HG02885 (cell line): ENCODE results near the gene ZRANB3.

Source experiments
- ATAC-seq: cut with Tn5 transposase; IDR thresholded peaks from one replicate; pipeline ENCODE4 v1.9.1; 2021; ENCODE audit warnings: mild to moderate bottlenecking; ENCODE audit not compliant: unreplicated experiment, poor library complexity

ZRANB3 gene

DNA sequence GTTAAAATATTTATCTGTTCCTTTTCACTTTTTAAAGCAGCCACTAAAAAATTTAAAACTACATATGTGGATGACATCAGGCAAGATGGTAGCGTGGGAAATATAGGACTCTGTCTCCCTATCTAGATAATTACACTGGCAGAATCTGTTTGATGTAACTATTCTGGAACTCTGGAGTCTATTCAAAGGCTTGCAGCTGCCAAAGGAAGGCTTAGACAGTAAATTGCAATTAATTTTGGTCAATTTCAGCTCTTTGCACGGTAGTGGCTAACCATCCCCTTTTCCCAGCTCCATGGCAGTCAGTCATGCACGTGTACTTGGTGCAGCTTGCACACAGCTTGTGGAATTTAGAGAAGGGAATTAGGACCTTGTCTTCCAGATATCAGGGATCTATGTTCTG lies 343.7 kb downstream of the ZRANB3 start:
- ATAC-seq, result no peak

DNA sequence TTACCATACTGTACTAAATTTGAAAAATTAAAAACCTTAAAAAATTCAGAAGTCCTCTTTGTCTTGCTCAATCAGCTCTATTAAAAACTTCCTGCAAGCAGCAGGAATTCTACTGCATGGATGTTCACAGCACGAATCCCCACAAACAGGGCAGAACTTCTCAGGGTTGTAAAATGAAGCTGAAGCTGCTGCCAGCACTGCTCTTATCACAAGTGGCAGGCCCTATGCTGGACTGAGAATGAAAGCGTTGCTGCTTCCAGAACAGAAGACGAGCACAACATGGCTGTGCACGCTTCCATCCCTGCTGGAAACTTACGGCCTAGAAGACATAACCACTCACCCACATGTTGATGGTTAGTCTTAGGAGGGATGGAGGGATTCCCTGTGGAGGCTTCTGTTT lies 345.0 kb downstream of the ZRANB3 start:
- ATAC-seq, result no peak

DNA sequence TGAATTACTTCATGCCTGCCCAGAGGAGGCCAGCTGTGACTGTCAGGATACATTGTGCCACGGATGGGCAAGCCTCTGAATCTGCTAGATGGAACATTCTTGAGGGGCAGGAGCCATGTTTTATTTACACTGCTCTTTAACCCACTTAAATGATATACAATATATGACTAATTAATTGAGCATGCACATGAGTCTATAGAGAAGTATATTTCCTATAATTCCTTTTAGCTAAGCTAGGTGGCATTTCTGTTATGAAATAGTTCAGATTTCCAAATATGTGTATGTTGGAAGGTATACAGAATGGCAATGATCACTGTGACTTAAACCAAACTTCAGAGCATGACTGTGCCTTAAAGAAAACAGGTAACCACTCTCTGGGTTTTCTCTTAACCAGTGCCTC lies 347.2 kb downstream of the ZRANB3 start:
- no peak for ATAC-seq

DNA sequence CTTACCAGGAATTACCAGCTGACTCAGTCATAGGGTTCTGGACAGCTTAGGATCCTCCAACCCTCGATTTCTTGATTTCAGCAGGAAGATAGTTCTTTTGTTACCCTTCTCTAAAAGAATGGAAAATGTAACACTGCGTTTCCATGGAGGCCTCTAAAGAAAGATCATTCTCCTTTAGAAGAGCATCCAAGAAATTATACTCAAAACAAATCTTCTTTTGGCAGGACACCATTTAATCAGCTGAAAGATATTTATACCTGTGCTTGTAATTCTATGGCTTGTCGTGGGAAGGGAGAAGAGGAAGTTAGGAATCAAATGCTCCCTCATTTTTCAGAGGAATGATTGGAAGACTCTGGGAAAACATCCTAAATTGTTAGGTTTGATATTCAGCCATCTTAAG lies 348.4 kb downstream of the ZRANB3 start:
- ATAC-seq, result no peak

DNA sequence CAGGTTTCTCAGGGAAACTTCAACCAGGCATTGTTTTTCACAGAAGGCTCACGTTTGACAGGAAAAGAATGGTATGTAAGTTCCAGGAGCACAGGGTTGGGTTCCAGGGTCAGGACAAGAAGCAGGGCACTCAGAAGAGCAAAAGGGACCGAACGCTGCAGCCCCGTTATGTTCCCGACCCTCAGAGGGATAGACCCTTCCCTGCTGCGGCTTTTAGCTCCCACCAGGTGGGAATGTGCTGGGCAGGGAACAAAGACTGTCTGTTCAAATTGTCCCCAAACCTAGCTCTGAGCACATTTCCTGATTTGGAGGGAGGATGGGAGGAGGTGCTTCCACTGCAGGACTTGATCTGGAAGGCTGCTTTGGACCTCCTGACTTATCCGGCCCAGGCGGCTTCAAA lies 348.8 kb downstream of the ZRANB3 start:
- no peak for ATAC-seq

DNA sequence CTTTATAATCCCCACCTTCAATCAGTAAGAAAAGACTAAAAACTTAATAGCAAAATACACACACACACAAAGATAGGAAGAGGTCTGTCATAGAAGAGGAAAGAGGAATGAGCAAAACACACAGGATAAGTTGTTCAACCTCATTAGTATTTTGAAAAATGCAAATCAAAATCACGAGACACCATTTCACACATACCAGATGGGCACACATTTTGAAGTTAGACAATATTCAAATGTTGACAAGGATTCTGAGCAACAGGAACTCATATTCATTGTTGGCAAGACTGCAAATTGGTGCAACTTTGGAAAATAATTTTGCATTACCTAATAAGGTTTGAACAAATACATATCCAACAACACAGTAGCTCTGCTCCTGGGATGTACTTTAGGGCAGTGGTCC lies 351.3 kb downstream of the ZRANB3 start:
- no peak for ATAC-seq

DNA sequence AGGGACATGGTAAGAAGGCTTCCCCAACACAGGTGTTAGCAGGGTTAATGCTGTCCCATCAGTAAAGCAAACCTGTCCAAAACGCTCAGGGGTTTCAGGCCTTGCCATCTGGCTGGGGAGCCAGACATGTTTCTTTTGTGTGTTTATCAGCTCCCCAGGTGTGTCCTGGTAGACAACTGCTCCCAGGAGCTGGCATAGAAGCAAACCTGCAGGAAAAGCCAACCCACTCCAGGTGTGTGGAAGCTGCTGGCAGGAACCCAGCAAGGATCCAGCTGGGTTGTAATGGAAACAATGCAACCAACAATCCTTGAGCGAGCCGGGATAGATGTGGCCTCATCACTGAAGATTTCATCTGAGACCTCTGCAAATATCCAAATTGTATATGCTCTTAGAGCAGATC lies 355.8 kb downstream of the ZRANB3 start:
- no peak for ATAC-seq

DNA sequence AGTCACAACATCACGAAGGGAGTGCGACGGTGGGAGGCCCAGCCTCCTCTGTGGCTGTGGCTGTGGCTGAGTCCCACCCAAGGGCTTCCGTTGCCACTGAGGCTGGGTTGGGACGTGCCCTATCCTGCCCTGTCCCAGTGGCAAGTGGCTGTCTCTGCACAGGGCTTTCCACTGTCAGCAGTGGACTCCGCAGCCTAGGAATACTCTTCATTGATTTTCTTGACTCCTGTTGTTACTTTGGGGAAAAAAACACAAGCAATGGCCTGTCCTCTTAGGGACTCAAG lies 356.3 kb downstream of the ZRANB3 start:
- ATAC-seq, result no peak

DNA sequence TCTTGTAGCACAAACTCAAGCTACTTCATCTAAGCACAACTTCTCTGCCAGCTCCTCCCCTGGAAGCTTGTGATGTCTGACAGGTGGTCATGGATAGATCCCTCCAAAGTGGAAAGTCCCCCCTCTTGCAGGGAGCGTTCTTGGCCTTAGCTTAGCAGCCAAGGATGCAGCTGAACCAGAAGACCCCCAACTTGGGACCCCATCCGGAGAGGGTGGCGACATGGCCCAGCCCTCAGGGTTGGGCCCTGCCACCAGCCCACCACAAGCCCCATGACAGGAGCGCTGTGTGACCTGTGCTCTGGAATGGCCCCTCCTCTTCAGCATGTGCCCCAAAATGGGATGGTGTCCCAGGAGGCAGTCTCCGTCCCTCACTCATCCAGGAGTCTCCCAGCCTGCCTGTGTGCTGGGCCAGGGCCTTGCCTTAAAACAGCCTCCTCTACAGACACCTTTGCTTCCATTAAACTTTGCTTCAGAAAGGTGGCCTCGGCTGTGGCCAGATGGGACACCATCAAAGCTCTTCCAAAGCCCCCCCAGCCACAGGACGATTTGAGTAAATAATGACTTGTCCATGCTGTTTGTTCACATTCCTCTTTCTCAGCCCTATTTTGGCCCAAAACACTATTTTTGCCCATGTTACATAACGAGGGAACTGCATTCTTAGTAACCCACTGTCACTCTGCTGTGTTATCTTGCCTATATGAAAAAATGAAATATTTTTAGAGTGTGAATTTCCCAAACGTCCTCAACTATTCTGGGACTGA lies 356.8 kb downstream of the ZRANB3 start:
- no peak for ATAC-seq

DNA sequence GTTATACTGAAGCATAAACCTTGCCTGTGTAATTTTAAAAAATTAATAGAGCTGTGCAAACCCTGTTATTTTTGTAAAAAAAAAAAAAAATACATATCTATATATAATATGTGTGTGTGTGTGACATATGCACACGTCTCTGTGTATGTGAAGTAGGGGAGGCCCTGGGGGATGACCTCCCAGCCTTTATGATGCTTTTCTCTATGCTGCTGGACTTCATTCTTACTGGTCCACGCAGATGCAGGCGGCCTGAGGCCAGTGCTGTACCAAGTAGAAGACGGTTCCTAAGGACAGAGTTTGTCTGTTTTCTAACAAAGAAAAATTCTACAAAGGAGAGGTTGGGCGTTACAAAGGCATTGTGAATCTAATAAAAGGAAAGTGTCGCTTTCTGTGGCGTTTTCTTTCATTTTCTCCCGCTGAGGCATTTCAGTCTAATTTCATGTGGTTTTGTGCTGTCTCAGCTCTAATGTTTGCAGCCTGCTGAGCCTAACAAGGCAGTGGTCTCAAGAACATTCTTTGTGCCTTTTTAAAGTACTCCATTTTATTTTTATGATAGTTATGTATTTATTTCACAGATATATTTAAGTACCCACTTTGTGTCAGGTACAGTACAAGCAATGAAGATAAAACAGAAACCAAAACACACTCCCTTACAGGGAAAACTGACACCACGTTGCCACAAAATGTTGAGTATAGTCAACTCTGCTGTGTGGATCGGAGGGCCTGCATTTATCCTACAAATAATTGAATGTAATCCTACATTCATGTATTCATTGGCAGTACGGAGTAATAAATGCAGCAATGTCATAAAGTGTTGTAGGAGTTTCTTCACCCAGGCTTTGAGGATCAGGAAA lies 360.9 kb downstream of the ZRANB3 start:
- ATAC-seq, result no peak

DNA sequence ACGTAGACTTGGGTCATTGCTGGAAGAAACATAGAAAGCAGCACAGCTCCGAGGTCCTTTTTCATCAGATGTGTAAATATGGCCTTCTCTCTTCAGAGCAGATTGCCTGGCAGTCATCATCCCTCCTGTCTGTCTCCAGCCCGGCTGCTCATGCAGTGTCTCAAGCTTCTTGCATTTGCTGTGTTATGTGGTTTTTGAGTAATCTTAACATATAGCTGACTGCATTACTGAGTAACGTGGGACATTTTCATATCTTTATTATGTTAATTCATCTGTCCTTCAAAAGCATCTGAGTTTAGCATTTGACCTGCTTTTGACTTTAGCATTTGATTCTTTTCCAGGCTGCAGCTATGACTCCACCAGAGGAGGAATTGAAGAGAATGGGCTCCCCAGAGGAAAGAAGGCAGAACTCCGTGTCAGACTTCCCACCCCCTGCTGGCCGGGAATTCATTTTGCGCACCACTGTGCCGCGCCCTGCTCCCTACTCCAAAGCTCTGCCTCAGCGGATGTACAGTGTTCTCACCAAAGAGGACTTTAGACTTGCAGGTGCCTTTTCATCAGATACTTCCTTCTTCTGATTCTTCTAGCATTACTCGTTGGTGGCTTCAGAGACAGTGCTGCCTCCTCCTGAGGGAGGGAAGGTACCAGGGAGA lies 362.7 kb downstream of the ZRANB3 start:
- no peak for ATAC-seq

DNA sequence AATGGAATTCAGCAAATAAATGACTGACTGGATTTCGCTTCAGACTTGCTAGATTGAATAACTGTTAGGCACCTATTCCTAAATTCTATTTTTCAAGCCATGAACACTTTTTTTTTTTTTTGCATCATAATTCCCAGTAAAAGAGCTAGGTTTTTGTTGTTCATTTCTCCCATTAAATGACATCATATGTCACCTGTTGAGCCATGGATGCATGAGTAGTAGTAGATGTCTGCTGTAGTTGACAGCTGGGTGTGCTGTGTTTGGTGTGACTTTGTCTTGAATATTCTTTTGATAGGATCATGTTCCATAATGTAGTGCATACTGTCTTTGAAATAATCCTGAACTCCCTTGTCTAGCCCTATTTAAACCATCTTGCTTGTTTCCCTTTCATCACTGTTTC lies 363.7 kb downstream of the ZRANB3 start:
- ATAC-seq, result no peak

DNA sequence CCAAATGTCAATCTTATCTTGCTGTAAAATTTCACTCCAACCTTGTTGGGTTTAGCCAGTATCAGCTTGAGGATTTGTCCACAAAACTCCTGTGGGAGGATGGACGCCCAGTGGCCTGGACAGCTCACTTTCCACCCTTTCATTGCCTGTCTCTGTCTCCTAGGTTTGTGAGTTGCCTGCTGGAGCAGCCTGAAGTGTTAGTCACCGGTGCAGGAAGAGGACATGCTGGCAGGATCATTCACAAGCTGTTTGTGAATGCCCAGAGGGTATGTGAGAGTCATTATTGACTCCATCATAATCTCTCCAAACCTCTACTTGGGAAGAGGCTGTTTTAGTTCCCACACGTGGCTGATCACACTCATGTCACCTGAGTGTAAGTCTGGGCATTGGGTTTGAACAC lies 366.6 kb downstream of the ZRANB3 start:
- ATAC-seq, result no peak

DNA sequence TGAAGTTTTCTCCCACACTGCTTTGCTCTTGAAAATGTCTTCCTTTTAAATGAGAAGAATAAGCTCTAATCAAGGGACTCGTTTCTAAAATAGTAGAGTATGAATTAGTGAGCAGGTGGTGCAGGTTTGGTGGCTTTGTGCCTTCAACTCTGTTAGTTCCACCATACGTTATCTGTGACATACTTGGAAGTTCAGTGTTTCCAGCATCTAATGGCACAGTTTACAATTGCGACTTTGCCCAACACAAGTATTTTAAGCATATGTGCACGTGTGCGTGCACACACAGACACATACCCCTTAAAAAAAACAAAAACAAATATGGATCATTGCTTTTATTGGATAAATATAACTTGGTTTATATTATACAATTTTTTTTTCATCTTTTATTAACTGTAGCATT lies 367.1 kb downstream of the ZRANB3 start:
- ATAC-seq, result no peak

DNA sequence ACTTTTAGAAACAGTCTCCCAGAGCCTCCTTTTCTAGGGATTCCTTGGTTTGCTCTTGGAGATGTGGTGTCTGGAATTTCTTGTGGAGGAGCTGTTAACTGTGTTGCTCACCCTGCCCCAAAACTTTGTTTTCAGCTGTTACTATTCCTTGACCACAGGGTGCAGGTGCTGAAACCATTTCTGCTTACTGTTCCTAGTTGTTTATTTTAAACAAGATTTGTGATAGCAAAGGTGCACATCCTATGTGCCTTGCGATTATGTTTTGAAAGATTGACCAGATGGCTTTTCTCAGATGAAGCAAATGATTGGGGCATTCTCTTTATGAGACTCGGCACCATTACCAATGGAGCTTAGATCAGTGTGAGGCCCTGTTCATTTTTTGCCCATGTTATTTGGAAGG lies 367.7 kb downstream of the ZRANB3 start:
- no peak for ATAC-seq

DNA sequence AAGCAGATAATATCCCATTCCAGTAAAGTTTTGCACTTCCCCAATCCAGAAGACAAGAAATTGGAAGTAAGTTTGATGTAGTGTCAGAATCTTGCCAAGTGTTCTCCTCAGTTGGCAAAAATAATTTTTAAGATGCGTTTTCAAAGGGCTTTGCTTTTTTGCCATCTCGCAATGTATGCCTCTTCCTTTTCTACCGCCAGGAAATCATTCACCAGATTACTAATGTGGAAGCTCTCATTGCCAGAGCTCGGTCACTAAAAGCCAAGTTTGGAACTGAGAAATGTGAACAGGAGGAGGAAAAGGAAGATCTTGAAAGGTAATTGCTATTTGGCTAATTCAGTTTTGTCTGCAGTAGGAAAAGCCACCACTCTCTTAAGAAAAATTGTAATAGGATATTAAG lies 368.2 kb downstream of the ZRANB3 start:
- ATAC-seq, result no peak

DNA sequence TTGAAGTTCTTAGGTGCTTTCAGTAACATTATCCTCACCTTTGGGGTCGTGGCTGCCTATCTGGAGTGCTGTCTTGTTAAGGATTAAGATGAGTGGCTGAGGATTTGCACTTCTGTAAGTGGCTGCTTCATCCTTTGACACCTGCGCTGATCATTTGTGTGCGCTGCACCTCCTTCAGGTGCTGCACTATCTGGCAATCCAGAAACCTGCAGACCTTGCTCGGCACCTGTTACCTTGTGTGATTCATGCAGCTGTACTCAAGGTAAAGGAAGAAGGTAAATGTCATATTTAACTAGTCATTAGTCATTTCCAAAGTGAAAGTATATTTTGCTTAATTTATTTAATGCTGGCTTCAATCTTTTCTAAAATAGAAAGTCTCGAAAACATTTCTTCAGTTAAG lies 368.6 kb downstream of the ZRANB3 start:
- no peak for ATAC-seq

DNA sequence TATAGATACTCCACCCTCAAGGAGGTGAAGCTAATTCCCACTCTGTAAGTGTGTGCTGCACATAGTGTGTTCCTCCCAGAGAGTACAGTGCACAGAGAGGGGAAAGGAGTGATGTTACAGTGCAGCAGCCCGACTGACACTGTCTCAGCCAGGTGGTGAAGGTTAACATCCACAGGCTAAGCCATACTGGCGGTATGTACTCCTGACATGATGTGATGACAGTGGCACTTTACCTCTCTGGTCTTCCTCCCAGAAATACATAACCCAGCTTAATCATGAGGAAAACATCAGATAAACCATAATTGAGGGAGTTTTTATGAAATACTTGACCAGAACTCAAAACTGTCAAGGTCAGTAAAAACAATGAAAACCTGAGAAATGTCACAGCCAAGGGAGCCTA lies 371.8 kb downstream of the ZRANB3 start:
- ATAC-seq, result no peak

DNA sequence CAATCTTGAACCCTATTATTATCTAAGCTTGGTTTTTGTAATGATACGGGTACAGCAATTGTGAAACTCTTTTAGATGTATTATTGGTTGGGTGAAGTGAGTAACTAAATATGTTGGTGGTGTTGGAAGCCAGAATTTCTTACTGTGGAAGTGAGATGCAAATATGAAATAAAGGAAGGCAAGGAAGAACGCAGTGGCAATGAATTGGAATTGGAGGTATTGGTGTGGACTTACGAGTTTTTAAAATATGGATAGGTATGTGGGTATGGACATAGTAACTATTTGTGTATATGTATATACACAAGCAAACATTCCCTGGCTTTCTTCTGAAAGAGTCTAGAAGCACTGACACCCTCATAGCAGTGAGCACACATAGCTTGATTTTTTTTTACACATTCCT lies 373.2 kb downstream of the ZRANB3 start:
- no peak for ATAC-seq

DNA sequence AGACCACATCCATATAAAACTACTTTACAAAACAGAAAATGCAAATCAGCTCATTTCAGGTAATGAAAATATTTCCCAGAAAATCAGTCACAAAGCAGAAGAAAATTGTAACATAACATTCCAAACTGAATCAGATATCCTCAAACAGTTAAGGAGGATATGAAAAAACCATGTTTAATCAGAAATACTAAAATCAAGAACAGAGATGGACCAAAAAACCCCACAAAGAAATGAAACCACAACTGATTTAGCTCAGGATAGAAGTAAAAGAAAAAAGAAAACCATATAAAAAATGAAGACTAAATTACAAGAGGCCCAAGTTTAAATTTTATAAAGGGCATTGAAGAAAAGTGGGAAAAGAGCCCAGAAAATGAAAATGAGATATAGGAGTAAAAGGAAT lies 376.1 kb downstream of the ZRANB3 start:
- ATAC-seq, result no peak

DNA sequence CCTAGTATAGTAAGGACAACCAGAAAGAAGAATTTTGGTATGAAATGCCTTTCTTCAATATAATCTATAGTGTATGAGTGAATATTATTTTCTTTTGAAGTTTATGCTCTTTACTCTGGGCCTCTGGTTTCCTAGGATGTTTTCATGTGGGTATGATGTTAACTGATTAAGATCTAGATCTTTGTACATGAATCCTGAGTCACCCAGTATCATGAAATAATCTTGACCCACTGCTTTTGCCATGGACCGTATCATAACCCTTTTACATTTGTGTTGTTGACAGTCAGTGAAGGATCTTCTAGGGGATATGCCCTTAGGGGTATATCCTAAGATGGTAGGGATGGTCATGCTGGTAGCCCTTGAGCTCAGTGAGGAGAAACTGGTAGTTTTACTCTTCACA lies 378.7 kb downstream of the ZRANB3 start:
- ATAC-seq, result no peak

DNA sequence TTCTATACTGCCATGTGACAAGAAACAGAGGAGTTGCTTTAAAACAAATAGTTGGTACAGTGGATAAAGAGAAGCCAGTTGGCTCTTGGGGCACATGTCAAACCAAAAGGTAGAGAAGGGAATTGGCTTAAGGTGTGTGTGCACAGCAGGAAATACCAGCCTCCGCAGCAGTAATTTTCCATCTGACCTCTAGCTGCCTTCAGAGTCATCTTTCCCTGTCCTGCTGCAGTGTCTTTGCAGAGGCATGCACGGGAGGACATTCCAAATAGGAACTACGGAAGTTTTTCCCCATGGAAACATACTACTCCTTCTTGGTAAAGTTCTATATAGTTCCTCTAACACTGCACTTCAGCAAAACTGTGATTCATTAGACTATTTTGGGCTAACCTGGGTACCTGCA lies 379.4 kb downstream of the ZRANB3 start:
- ATAC-seq, result no peak
